Activated CD8-positive, alpha-beta T cell treated with anti-CD3 and anti-CD28 coated beads, Interleukin-2, amount 10 ng/mL, durations not matched to agents 7 days and 5 days (primary cell): Measurements from ENCODE around the gene CDK8. TPM values are rescaled to one million over a fixed set of nuclear protein-coding genes. Genes with fewer than 3 reads are reported as not detected.

Experiments used
- ATAC-seq: fragments of 150-1000 bp; cut with Tn5 transposase; one replicate; pipeline ENCODE4 v1.10.0; 2021; ENCODE audit warnings: moderate library complexity
- CTCF ChIA-PET: fragments of 350-600 bp; sonication (Branson Sonifier 250); formaldehyde crosslinking; loops from one replicate; lab custom pipeline; 2021; ENCODE audit warnings: antibody characterized with exemption; lab: Charles Lee
- POLR2A ChIA-PET: fragments of 350-600 bp; sonication (Branson Sonifier 250); formaldehyde crosslinking; loops from one replicate; lab custom pipeline; 2021; ENCODE audit warnings: antibody characterized with exemption; lab: Charles Lee
- DNase-seq: peaks from one replicate; pipeline ENCODE4 v3.0.0-alpha.2; 2020
- H3K27ac Mint-ChIP-seq: one replicate; pipeline ENCODE4 v1.8.0; 2021; ENCODE audit warnings: mild to moderate bottlenecking, mixed read lengths
- H3K27me3 Mint-ChIP-seq: one replicate; pipeline ENCODE4 v1.8.0; 2021; ENCODE audit warnings: low read depth, mixed read lengths
- H3K36me3 Mint-ChIP-seq: one replicate; pipeline ENCODE4 v1.8.0; 2021; ENCODE audit warnings: low read depth, mixed read lengths
- H3K4me1 Mint-ChIP-seq: one replicate; pipeline ENCODE4 v1.8.0; 2021; ENCODE audit warnings: low read depth, mixed read lengths
- H3K4me3 Mint-ChIP-seq: one replicate; pipeline ENCODE4 v1.8.0; 2021; ENCODE audit warnings: mild to moderate bottlenecking, mixed read lengths
- H3K9me3 Mint-ChIP-seq: one replicate; pipeline ENCODE4 v1.8.0; 2022; ENCODE audit warnings: mixed read lengths; ENCODE audit not compliant: insufficient read depth
- total RNA-seq, 2 experiments: library from RNA; stranded (reverse); gene quantifications; one replicate each; pipeline ENCODE4 v1.2.3, GENCODE V29; 2021

Gene CDK8
- total RNA-seq, 2 experiments from 2014 or later = 14.7 to 15.7 TPM

GRCh38 chr13:26423629-26424028 lies 169.7 kb downstream of the CDK8 start:
- Mint-ChIP-seq H3K9me3 (no peaks in the 10 kb centered on the region), H3K36me3 (no peaks in the 10 kb centered on the region), H3K4me1 (no peaks in the 10 kb centered on the region), H3K27me3 (no peaks in the 10 kb centered on the region), H3K4me3 (no peak overlapping the region), H3K27ac (no peak overlapping the region)
- POLR2A ChIA-PET = no interaction called here
- ATAC-seq (no peak), DNase-seq (no peak)
- CTCF ChIA-PET = no interaction called here

GRCh38 chr13:26424181-26424580 lies 170.3 kb downstream of the CDK8 start:
- ChIA-PET CTCF (no interaction called here), POLR2A (no interaction called here)
- no peaks in the 10 kb centered on the region for H3K9me3 Mint-ChIP-seq
- H3K4me1 Mint-ChIP-seq = no peaks in the 10 kb centered on the region
- DNase-seq = no peak
- H3K36me3 Mint-ChIP-seq = no peaks in the 10 kb centered on the region
- H3K4me3 Mint-ChIP-seq = no peak overlapping the region
- no peaks in the 10 kb centered on the region for H3K27me3 Mint-ChIP-seq
- no peak for ATAC-seq
- H3K27ac Mint-ChIP-seq = no peak overlapping the region

GRCh38 chr13:26425443-26426358 lies 171.8 kb downstream of the CDK8 start:
- ATAC-seq (no peak), DNase-seq (no peak)
- Mint-ChIP-seq H3K9me3 (no peaks in the 10 kb centered on the region), H3K4me1 (no peaks in the 10 kb centered on the region), H3K36me3 (no peaks in the 10 kb centered on the region), H3K4me3 (no peak overlapping the region), H3K27me3 (no peaks in the 10 kb centered on the region), H3K27ac (no peak overlapping the region)
- ChIA-PET POLR2A (no interaction called here), CTCF (interaction anchor here (0.8 kb wide), 1 partner anchor 11 kb away, joined by 3 read pairs; no protein-coding TSS in a partner anchor)

DNA sequence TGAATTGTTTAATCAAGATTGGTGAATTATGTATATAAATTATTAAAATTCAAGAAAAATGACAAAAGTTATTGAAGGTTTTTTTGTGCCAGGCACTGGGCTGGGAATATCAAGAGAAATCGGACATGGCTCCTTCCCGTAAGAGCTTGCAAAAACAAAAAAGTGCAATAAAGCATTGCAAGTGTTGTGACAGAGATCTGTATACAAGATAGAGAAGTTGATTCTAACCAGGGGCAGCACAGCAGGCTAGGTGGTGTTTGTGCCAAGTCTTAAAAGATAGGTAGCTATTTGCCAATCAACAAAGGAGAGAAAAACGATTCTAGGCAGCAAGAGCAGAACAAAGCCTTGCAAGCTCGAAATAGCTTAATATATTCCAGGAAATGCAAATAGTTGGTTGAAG lies 179.8 kb downstream of the CDK8 start:
- POLR2A ChIA-PET = no interaction called here
- Mint-ChIP-seq H3K4me3 (no peak overlapping the region), H3K27ac (no peak overlapping the region), H3K36me3 (peaks cover 4% of the 10 kb centered on the region), H3K4me1 (no peaks in the 10 kb centered on the region), H3K9me3 (peaks cover 21% of the 10 kb centered on the region), H3K27me3 (no peaks in the 10 kb centered on the region)
- DNase-seq (no peak), ATAC-seq (no peak)
- CTCF ChIA-PET = no interaction called here

DNA sequence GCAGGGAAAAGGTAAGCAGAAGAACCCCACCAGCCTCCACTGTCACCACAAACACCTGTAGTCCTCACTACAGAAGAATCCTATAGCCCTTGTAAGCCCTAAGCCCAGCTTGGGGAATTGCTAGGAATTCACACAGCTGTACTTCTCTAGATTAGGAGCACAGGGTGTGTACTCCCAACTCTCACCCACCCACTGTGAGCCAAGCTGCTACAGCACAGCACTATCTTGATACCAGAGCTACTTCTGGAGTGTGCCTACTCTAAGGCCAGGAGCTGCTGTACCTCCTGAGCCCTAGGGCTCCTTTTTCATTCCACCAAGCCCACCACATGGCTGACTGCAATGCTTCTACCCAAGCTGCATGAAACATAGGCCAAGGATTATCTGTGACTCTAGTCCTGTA lies 181.2 kb downstream of the CDK8 start:
- H3K9me3 Mint-ChIP-seq = peaks cover 21% of the 10 kb centered on the region

DNA sequence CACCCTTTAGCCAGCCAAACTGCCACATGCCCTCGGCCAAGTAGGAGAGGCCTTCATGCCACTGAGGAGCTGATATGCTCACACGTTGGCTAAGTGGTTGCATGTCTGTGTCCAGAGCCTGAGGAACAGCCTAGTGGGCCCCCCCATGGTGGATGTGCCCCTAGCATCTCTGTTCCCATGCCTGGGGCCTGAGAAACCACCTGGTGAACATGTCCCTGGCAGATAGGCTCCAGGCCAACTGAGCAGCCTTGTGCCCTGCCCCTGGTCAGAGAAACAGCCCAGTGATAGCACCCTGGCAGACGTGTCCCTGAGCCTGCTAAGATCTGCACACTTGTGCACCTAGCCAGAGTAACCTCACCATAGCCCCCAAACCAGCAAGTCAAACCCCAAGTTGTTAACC lies 181.7 kb downstream of the CDK8 start:
- H3K4me3 Mint-ChIP-seq = no peak overlapping the region
- H3K4me1 Mint-ChIP-seq = no peaks in the 10 kb centered on the region
- no peak for DNase-seq
- POLR2A ChIA-PET = no interaction called here
- no peaks in the 10 kb centered on the region for H3K27me3 Mint-ChIP-seq
- H3K27ac Mint-ChIP-seq = no peak overlapping the region
- ATAC-seq = no peak
- peaks cover 4% of the 10 kb centered on the region for H3K36me3 Mint-ChIP-seq
- CTCF ChIA-PET = no interaction called here
- H3K9me3 Mint-ChIP-seq = peaks cover 21% of the 10 kb centered on the region

More for the DNA sequence above, 181.2 kb downstream of the CDK8 start:
- H3K4me3 Mint-ChIP-seq = no peak overlapping the region
- ChIA-PET CTCF (no interaction called here), POLR2A (no interaction called here)
- H3K27me3 Mint-ChIP-seq = no peaks in the 10 kb centered on the region
- no peak for DNase-seq
- H3K4me1 Mint-ChIP-seq = no peaks in the 10 kb centered on the region
- no peak for ATAC-seq
- H3K27ac Mint-ChIP-seq = no peak overlapping the region
- H3K36me3 Mint-ChIP-seq = peaks cover 4% of the 10 kb centered on the region

DNA sequence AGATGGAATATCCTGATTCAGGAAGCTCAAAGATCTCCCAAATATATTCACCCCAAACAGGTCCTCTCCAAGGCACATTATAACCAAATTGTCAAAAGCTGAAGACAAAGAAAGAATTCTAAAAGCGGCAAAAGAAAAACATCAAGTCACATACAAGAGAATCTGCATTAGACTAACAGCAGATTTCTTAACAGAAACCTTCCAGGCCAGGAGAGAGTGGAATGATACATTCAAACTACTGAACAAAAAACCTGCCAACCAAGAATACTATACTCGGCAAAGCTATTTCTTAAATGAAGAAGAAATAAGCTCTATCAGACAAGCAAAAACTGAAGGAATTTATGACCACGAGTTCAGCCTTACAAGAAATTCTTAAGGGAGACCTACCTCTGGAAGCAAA lies 183.0 kb downstream of the CDK8 start:
- peaks cover 4% of the 10 kb centered on the region for H3K36me3 Mint-ChIP-seq
- ATAC-seq (no peak), DNase-seq (no peak)
- ChIA-PET CTCF (interaction anchor here (0.7 kb wide), 1 partner anchor 11 kb away, joined by 3 read pairs; no protein-coding TSS in a partner anchor), POLR2A (no interaction called here)
- H3K4me1 Mint-ChIP-seq = no peaks in the 10 kb centered on the region
- peaks cover 21% of the 10 kb centered on the region for H3K9me3 Mint-ChIP-seq
- H3K4me3 Mint-ChIP-seq = no peak overlapping the region
- H3K27me3 Mint-ChIP-seq = no peaks in the 10 kb centered on the region
- H3K27ac Mint-ChIP-seq = no peak overlapping the region

DNA sequence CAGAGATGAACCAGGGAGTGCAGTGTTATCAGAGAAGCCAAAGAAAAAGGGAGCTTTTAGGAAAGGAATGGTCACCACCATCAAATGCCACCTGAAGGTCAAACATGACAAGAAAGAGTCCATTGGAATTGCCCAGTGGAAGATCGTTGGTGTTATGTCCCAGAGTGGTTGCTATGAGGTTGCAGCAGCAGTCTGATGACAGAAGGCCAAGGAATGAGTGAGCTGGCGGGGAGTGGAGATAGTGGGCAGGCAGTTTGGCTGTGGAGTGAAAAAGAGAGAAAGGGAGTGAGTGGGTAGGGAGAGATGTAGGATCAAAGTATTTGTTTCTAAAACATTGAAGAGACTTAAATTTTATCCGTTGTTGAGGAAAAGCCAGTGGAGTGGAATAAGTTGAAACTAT lies 186.2 kb downstream of the CDK8 start:
- Mint-ChIP-seq H3K27ac (no peak overlapping the region), H3K4me1 (no peaks in the 10 kb centered on the region), H3K4me3 (no peak overlapping the region), H3K27me3 (no peaks in the 10 kb centered on the region), H3K9me3 (peaks cover 17% of the 10 kb centered on the region), H3K36me3 (peaks cover 4% of the 10 kb centered on the region)
- DNase-seq (no peak), ATAC-seq (no peak)
- POLR2A ChIA-PET = no interaction called here
- CTCF ChIA-PET = no interaction called here

DNA sequence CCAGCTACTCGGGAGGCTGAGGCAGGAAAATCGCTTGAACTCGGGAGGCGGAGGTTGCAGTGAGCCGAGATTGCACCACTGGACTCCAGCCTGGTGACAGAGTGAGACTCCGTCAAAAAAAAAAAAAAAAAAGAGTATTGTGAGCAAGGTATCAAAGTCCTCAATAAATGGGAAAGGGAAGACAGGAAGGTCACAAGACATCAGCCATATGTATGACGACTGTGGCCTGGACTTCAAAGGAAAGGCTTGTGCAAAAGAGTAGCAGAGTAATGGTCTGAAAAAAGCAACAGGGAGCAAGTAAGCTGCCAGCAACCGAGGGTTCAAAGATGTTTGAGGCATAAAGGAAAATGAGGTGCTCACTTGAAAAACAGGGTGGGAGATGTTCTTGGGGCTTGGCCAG lies 187.5 kb downstream of the CDK8 start:
- ATAC-seq (no peak), DNase-seq (no peak)
- no peak overlapping the region for H3K4me3 Mint-ChIP-seq
- no peaks in the 10 kb centered on the region for H3K4me1 Mint-ChIP-seq
- peaks cover 4% of the 10 kb centered on the region for H3K36me3 Mint-ChIP-seq
- H3K27me3 Mint-ChIP-seq = no peaks in the 10 kb centered on the region
- ChIA-PET POLR2A (no interaction called here), CTCF (no interaction called here)
- H3K27ac Mint-ChIP-seq = no peak overlapping the region
- peaks cover 10% of the 10 kb centered on the region for H3K9me3 Mint-ChIP-seq

GRCh38 chr13:26442541-26442940 lies 188.6 kb downstream of the CDK8 start:
- Mint-ChIP-seq H3K36me3 (no peaks in the 10 kb centered on the region), H3K27me3 (no peaks in the 10 kb centered on the region), H3K27ac (no peak overlapping the region), H3K4me3 (no peak overlapping the region), H3K9me3 (peaks cover under 1% of the 10 kb centered on the region), H3K4me1 (no peaks in the 10 kb centered on the region)
- ATAC-seq (no peak), DNase-seq (no peak)
- ChIA-PET CTCF (no interaction called here), POLR2A (no interaction called here)

DNA sequence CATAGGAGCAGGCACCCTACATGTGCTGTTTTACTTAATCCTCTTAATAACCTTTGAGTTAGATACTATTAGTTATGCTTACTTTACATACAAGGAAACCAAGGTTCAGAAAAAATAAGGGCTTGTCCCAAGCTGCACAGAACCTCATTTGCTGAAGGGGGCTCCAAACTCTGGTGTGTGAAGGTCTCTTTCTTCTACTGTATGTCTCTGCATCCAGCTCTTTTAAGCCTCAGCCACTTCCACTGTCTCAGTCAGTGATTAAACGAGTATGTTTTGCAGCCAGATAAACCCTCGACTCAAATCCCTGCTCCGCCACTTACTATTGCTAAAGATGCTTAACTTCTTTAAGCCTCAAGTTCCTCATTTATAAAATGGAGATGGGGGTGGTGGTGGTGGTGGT lies 191.2 kb downstream of the CDK8 start:
- Mint-ChIP-seq H3K4me1 (no peaks in the 10 kb centered on the region), H3K4me3 (no peak overlapping the region)

GRCh38 chr13:26446751-26447150 lies 192.8 kb downstream of the CDK8 start:
- Mint-ChIP-seq H3K4me3 (no peak overlapping the region), H3K36me3 (no peaks in the 10 kb centered on the region), H3K27ac (no peak overlapping the region), H3K4me1 (no peaks in the 10 kb centered on the region), H3K27me3 (peaks cover 8% of the 10 kb centered on the region), H3K9me3 (no peaks in the 10 kb centered on the region)
- ChIA-PET POLR2A (no interaction called here), CTCF (interaction anchor here (1.3 kb wide), 1 partner anchor 36 kb away, joined by 5 read pairs; no protein-coding TSS in a partner anchor)
- ATAC-seq (no peak), DNase-seq (no peak)

More for the DNA sequence above, 191.2 kb downstream of the CDK8 start:
- CTCF ChIA-PET = no interaction called here
- Mint-ChIP-seq H3K27me3 (no peaks in the 10 kb centered on the region), H3K9me3 (no peaks in the 10 kb centered on the region), H3K27ac (no peak overlapping the region), H3K36me3 (no peaks in the 10 kb centered on the region)
- ATAC-seq (no peak), DNase-seq (no peak)
- POLR2A ChIA-PET = no interaction called here
